DMS53 treated with DMSO at 0.1 percent for 48 hours (cell line): ENCODE data around the gene CTNNA3.

ENCODE experiments used
- DNase-seq: peaks from one replicate; lab custom pipeline; 2025; ENCODE audit not compliant: unreplicated experiment; lab: John Stamatoyannopoulos, UW

The CTNNA3 gene

DNA sequence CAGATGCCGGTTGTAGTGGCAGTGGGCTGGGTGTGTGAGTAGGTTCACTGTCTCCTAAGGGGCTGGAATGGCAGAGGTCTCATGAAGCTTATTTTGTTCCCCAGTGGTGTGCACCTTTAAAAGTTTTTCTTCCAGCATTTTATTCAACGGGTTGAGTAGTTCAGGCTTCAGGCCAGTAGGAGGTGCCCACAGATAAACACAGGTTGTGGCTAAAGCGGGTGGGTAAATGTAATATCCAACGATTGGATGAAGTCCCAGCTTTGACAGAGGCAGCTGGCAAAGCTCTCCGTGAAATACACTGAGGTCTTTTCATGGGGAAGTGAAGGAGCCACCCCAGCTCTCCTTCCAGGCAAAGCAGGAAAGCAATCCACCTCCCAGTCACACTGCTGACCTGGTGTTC, 1109.9 kb downstream of the CTNNA3 start:
- no peak for DNase-seq

DNA sequence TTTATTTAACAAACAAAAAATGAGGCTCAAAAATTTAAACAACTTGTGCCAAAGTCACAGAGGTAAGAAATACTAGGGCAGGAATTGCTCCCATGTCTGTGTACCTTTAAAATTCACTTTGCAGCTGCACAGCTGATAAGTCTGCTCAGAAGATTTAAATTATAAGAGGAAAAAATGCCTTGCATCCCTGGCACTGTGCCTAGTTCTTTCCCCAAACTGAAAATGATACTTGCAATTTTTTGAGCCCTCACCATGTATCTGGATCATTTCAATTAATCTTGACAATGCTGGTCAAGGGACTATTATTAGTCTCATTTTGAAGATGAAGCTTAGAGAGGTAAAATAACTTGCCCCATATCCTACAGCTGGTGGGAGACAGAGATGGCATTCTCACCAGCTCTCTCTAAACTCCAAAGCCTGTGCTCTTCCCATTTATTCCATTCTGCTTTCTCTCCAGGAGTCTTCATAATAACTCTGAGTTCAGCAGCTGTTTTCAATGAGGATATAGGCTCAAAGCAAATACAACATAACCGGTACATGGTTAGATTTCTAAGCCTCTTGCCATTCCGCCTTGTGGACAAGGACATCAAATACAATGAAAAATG, 1120.6 kb downstream of the CTNNA3 start:
- peak; percentile 2 for DNase-seq

DNA sequence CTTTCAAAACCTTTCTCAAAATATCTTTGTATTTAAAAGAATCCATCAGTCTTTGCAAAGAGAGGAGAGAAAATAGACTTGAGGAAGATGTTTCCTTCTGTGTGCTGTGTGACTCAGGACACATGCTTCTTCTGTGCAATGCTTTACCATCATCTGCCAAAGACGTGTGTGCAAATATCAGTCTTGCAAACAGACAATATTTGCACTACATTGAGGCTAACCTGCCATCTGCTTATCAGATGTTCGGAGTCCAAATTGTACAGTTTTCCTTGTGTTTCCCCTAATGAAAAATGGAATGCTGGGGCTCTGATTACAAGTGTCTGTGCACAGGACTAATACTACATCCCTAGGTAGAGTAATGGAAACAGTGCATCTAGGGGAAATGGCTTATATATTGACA, 1123.3 kb downstream of the CTNNA3 start:
- peak; percentile 75 for DNase-seq

DNA sequence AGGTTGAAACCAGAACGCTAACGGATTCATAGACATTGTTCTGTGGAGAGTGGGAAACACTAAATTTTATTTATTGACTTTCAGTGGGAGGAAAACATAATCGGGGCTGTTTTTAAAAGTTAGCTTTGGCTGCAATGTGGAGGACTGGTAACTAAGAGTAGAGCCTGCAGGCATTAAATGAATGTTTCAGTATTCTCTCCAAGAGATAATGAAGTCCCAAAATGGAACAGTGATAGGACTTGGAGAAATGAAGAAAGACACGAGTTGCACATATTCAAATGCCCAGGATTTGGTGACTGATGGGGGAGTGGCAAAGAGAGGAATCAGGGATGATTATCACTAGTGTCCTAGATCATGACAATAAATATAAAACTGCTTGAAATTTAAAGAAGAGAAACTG, 1130.0 kb downstream of the CTNNA3 start:
- DNase-seq = no peak

DNA sequence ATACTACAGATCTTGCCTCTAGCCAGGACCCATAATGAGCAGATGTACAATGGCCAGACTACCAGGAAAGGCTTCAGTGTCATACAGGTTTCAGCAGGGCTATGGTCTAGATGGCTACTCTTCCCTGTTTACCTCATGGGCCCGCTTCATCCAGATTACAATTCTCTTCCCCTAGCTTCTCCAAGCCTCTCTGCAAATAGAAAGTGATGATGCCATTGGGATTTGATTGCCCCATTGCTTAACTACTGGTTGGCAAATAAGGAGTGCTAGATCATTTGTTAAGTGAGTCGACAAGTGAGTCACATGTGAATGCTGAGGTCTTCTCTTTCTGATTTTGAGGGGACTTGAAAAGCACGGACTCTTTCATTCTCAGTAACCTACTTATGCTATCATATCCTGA, 1131.7 kb downstream of the CTNNA3 start:
- DNase-seq = peak; percentile 5

DNA sequence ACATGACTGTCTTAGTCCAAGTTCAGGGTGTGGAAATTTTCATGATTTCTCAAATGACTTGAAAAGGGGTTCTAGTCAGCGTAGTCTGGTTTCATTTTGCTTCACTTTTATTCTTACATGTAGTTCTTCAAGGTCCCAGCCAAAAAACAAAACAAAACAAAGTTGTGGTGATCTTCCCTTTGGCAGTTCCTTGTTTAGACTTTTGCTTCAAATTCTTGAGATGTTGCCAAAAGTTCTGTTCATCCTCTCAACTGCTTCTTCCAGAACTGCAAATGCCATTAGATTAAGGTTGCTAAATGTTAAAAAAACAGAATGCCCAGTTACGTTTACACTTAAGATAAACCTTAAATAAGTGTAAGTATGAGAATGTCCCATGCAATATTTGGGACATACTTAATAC, 1140.9 kb downstream of the CTNNA3 start:
- DNase-seq = no peak

DNA sequence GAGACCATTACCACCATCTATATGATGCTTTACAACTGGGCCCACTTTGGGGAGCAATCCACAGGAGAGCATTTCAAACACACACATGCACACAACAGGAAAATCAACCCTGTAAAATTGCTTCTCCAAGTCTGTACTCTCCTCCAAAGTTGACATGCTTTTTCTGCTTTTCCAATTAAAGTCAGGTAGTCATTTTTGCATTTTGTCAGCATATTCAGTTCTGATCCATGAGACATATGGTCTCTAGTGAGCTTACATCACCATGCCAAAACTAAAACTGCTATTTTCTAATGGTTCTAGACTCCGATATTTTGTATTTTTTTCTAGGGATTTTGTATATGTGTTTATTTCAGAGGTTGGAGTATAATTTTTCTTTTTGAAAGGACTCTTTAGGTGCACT, 1143.7 kb downstream of the CTNNA3 start:
- DNase-seq = no peak

DNA sequence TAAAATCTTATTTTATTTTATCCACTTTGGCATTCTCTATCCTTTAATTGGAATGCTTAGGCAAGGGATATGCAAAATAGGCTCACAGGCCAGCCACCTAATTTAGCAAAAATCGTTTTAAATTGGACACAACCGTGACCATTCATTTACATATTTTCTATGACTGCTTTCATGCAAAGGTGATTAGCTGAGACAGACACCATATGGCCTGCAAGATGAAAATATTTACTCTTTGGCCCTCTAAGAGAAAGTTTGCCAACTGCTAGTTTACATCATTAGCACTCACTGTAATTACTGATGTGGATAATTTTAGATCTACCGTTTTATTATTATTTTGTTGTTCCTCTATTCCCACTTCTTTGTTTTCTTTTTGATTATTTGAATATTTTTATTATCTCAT, 1145.6 kb downstream of the CTNNA3 start:
- DNase-seq = no peak

DNA sequence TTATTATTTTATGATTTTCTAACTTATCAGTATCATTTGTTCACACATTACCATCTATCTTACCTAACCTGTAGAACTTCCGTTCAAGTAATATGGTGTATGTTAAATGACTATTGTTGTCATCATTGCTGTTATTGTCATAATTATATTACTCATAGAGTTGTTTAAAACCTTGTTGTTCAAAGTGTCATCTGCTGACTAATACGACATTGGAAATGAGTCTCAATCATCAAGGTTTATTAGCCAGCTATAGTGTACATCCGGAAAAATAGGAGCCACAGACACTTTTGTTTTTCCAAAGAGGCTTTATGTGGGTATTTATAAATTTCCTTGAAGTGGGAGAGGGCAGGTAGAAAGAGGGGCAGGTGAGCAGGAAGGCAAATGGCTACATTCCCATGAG, 1157.1 kb downstream of the CTNNA3 start:
- no peak for DNase-seq

DNA sequence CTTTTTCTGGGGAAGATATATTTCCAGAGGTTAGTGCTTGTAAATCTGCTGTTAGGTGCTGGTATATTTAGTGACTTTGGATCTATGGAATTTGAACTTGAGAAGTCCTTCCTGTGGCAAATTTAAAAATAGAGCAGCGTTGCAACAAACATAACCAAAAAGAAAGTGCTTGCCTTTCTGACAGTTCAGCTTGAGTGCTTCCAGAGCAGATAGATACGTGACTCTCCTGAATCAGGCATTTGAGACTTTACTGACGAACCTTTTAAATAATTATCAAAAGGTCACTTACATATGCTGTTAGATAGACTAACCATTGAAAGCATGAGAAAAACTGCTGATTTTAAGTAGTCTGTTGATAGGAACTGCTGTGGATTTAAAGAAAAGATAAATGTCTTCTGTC, 1157.6 kb downstream of the CTNNA3 start:
- DNase-seq = no peak

DNA sequence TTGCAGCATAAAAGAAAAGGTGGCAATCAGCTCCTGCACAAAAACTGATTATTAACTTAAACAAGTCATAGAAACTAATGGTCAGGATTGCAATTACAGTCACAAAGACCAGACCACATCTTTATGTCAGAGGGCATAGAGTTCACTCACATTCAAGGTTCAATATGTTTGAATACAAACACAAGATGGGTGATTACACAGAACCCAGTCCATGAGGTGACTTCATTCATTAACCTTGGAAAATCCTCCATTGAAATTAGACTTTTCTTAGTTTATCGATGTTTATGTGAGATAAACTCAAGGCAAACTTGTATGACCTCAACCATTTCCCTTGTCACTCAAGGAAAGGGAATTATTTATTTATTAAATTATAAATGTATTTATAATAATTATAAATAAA, 1158.8 kb downstream of the CTNNA3 start:
- no peak for DNase-seq

DNA sequence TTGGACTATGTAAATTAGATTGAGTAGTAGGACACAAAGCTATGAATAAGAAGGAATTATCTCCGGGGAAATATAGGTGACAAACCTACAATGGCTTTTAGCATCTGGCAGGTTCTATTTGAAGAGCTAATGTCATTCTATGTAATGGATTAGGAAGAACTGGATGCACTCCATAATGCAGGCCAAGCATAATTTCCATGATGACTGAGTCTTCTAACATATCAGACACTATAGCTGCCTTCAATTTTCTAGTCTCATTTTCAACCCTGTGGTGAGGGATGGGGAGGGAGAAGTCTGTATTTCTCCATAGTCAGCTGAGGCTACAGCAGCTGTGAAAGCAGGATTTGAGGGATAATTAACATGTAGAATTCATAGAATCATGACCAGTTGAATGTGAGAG, 1160.6 kb downstream of the CTNNA3 start:
- no peak for DNase-seq

DNA sequence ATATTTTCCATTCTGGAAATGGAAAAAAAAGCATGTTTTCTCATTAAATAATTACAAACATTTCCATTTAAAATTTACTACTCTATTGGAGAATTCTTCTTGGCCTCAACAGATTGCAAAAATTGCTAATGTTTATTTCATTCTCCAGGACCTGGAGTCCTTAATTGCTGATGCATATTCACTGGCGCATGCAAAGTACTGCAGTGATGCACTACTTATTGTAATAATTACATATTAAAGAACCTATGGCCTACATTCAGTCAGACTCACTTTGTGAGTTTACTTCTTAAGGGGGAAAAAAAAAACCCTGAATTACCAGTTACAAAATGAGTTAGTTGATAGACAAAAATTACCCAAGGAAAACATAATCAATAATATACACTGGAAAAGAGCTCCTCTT, 1161.1 kb downstream of the CTNNA3 start:
- no peak for DNase-seq

DNA sequence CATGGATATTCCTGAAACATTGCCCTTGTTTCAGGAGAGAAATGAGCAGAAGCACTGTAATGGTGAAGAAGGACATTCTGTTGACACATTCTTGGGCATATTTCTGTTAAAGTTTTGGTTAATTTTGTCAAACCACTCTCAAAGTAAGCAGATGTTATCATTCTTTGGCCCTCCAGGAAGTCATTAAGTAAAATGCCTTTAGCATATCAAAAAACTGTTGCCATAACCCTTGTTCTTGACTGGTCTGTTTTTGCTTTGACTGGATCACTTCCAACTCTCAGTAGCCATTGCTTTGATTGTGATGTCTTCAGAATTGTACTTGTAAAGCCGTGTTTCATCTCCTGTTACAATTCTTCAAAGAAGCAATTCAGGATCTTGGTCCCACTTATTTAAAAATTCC, 1174.5 kb downstream of the CTNNA3 start:
- no peak for DNase-seq

DNA sequence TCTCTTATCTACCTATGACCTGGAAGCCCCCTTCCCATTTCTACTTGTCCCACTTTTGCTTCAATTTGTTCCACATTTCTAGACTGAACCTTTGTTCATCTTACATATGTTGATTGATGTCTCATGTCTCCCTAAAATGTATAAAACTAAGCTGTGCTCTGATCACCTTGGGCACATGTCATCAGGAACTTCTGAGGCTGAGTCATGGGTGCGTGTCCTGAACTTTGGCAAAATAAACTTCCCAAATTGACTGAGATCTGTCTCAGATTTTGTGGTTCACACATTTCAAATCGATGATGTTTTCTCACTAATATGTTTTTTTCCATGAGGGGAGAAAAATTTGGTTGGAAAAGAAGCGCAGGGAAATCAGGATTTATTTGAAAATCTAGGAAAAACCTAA, 1176.4 kb downstream of the CTNNA3 start:
- DNase-seq = no peak

DNA sequence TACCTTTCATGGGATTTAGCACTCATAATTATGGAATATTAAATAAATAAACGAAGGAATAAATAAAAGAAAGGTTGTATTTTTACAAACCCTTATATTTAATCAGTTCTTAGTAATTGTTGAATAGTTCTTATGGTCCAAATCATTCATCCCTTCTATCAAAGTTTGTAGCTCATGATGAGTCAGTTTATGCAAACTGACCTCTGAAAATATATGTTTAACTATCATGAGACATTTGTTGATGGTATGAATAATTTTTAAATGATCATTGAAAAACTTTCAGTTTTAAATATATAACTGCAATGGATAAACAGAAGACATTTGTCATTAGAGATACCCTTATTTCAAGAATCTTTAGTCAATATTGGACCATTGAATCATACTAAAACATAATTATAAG, 1181.3 kb downstream of the CTNNA3 start:
- DNase-seq = no peak

DNA sequence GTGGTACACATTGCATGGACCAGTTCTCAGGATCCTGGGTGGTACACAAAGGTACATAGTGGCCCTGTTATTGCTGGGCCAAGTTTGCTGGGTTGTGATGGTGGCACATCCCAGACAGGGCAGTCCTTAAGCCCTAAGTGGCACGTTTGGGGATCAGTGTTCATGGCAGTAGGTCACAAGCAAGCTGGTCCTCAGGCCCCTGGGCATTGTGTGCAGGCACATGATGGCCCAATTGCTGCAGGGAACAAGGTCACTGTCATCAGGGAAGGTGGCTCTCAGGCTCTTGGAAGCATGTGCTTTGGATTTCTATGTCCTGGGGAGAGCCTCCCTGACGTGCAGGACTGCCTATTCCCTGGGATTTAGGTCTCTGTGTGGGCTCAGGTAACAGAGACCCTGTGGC, 1182.5 kb downstream of the CTNNA3 start:
- no peak for DNase-seq

DNA sequence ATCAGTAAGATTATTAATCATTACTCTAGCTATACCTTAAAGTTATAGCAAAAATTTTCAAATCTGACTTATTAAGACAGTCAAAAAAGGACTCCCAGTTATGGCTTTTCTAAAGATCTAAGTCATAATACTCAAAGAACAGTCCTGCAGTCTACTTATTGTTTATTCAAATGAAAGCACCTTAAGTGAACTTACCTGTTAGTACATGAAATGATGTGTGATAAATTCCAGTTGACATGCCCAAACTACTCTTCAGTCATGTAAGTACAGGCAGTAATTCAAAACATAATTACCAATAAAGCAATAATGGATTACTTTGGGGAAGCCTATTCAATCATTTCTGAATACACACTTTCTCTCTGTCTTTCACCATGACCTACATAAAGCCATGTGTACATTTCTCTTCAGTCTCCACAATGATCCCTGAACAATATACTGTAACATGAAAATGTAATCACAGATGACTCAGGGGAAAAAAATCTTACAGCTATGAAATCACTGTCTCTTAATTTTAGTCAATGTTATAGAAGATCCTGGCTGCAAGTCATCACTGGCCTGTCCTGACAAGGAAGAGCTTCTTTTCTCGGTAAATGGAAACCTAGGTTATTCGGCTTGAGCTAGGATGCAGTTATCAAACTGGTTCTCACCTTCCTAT, 1190.9 kb downstream of the CTNNA3 start:
- DNase-seq = peak; percentile 34

DNA sequence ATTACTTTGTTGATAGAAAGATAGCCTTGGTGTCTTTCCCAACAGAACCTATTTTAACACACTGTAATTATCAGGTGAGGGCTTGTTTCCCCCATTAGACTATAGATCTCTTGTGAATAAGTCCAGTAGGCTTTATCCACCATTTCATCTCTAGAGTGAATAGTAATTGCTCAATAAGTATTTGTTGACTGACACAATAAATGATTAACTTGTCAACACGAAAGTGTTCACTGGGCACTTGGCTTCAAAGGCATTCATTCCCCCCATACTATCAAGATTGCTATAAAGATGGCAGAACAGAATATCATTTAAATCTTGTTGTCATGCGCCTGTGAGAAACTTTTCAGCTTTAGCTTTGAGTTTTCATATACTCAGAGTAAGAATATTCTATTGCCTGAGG, 1194.6 kb downstream of the CTNNA3 start:
- DNase-seq = no peak

DNA sequence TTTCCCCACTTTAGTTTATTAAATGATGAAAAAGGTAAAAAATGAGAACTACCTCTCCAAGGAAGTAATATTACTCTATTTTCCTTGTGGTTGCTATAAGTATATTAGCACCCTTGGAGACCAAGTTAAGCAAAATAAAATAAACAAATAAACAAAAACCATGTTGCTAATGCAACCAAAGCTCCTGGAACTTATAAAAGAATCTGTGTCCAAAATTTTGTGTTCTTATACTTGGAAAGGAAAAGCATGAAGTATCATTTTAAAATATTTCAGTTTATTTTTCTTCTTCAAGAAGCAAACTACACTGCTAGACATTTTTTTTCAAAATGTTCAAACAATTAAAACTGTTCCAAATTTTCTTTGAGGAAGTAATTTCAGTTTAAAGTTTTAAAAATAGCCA, 1212.0 kb downstream of the CTNNA3 start:
- DNase-seq = no peak

DNA sequence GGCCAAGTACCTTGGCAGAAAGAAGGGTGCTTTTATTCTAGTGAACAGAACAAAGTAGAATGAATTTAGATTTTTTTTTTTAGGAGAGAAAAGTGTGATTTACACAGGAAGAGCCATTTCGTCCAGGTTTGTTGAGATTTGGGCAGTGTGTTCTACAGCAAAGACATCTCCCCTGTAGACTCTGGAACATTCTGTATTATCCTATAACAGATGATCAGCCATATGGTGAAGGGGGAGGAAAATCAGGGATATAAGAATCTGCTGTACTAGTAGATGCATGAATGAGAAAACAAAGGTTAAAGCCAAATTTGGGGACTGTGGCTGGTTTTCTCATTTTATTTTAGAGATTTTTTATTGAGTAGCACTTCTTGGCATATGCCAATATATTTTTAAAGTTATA, 1223.8 kb downstream of the CTNNA3 start:
- no peak for DNase-seq

DNA sequence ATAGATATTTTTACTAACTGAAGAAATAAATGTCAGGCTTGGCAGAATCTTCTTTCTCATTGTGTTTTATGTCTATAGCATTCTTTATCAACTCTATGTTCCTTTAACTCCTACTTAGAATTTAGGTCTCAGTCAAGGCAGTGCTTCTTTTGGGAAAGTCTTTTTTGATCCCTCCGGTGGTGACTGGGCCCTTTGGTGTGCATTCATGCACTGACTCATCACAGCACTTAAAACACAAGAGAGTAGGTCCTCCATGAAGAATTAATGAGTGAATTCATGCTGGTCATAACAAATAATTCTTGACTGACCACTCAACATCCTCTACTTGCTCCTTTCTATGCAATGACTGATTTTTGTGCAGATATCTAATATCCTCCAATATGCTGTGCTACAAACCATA, 1229.0 kb downstream of the CTNNA3 start:
- DNase-seq = no peak

DNA sequence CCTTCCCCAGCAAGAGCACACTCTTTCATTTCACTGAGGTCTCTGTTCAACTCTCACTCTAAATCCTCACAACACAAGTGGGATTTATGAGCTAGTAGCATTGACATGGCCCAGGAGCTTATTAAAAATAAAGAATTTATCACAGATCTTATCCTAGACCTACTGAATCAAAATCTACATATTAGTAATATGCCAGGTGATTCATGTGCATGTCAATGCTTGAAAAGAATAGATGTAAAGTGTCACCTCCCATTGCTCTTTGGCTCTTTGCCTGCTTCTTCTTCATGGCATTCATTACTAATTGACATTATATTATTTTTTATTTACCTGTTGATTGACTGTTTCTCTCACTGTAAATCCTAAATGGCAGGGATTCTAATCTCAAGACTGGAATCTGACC, 1229.4 kb downstream of the CTNNA3 start:
- no peak for DNase-seq
